SU-DHL-6 (cell line): ENCODE results near the gene FRMD1.

Experiments used
- H2AFZ ChIP-seq: fragments of 200-600 bp; sonication (generic); 2 replicates; pipeline ENCODE4 v1.6.1; 2014; ENCODE audit warnings: low read depth, mild to moderate bottlenecking, moderate library complexity, mixed read lengths, antibody characterized with exemption, low read length; ENCODE audit not compliant: severe bottlenecking
- H3F3A ChIP-seq: fragments of 200-600 bp; shearing (Covaris generic); 2 replicates; pipeline ENCODE4 v1.6.0; 2016; ENCODE audit warnings: antibody characterized with exemption, mild to moderate bottlenecking; ENCODE audit not compliant: insufficient read depth
- H3K27ac ChIP-seq: fragments of 200-600 bp; sonication (generic); 2 replicates; pipeline ENCODE4 v1.5.1; 2016; ENCODE audit warnings: low read depth, mild to moderate bottlenecking, low read length, moderate library complexity, mixed read lengths
- H3K27me3 ChIP-seq: fragments of 200-600 bp; sonication (generic), shearing (Covaris generic); 2 replicates; pipeline ENCODE4 v1.6.0; 2014; ENCODE audit warnings: mild to moderate bottlenecking, low read length
- H3K36me3 ChIP-seq: fragments of 200-600 bp; sonication (generic); 2 replicates; pipeline ENCODE4 v1.6.1; 2014; ENCODE audit warnings: mild to moderate bottlenecking, low read length, mixed read lengths
- H3K4me2 ChIP-seq: fragments of 300-600, 200-600 bp; shearing (Covaris generic), sonication (generic); 2 replicates; pipeline ENCODE4 v1.6.0; 2014; ENCODE audit warnings: low read length, low read depth, mild to moderate bottlenecking; ENCODE audit not compliant: poor library complexity, severe bottlenecking
- H3K4me3 ChIP-seq: fragments of 200-600 bp; sonication (generic); 2 replicates; pipeline ENCODE4 v1.5.1; 2014; ENCODE audit warnings: antibody characterized with exemption, low read length, mild to moderate bottlenecking, mixed read lengths; ENCODE audit not compliant: insufficient read depth, poor library complexity, severe bottlenecking
- H3K79me2 ChIP-seq: fragments of 200-600 bp; sonication (generic); 2 replicates; pipeline ENCODE4 v1.6.1; 2014; ENCODE audit warnings: mild to moderate bottlenecking, low read length, moderate library complexity; ENCODE audit not compliant: insufficient read depth
- H3K9ac ChIP-seq: fragments of 200-600 bp; sonication (generic); 2 replicates; pipeline ENCODE4 v1.7.0; 2014; ENCODE audit warnings: mild to moderate bottlenecking, low read length
- H3K9me2 ChIP-seq: fragments of 200-600 bp; sonication (generic); replicated peaks from 2 replicates; pipeline ENCODE4 v1.6.1; 2014; ENCODE audit warnings: low read length; ENCODE audit not compliant: insufficient read depth
- H3K9me3 ChIP-seq: fragments of 200-600 bp; sonication (generic); 2 replicates; pipeline ENCODE4 v1.6.1; 2014; ENCODE audit warnings: low read length, mixed read lengths; ENCODE audit not compliant: insufficient read depth
- H4K20me1 ChIP-seq: fragments of 200-600 bp; sonication (generic); 2 replicates; pipeline ENCODE4 v1.6.1; 2014; ENCODE audit warnings: low read depth, mild to moderate bottlenecking, antibody characterized with exemption, low read length, moderate library complexity, mixed read lengths
- EZH2phosphoT487 ChIP-seq: fragments of 200-600 bp; sonication (generic), shearing (Covaris generic); conservative IDR thresholded peaks from 2 replicates; pipeline ENCODE4 v1.6.1; 2018; ENCODE audit warnings: mild to moderate bottlenecking, antibody characterized with exemption, low read length, moderate library complexity, mixed read lengths
- TF ChIP-seq, protein P1 (sequence below): fragments of 200-600 bp; sonication (generic); IDR thresholded peaks from one replicate; pipeline ENCODE4 v1.5.1; 2017; ENCODE audit warnings: antibody characterized with exemption, mild to moderate bottlenecking, low read length, moderate library complexity; ENCODE audit not compliant: insufficient read depth, poor library complexity, severe bottlenecking

Gene FRMD1

DNA sequence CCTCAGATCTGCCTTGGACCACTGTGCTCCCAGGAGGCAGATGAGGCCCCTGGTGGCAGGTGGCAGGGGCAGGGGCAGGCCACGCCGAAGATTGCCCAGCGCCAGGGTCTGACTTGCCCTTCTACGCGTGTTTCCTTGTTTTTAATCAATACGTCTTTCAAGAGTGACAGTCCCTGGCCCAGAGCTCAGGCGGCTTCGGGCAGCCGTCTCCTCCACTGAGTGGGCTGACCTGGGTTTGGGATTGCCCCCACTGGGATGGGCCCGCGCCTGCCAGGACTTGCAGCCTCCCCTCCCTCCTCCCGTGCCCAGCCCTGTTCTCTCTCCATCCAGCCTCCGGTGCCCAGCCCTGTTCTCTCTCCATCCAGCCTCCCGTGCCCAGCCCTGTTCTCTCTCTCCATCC, 21.2 kb downstream of the FRMD1 start:
- Histone ChIP-seq H3F3A (no peaks in the 10 kb centered on the region), H3K36me3 (no peaks in the 10 kb centered on the region), H3K27me3 (no peaks in the 10 kb centered on the region), H3K4me3 (no peak overlapping the region), H3K9me3 (no peaks in the 10 kb centered on the region), H3K9ac (no peak overlapping the region), H3K4me2 (no peak overlapping the region), H4K20me1 (no peaks in the 10 kb centered on the region), H3K9me2 (no peaks in the 10 kb centered on the region), H3K79me2 (no peaks in the 10 kb centered on the region), H2AFZ (no peak overlapping the region), H3K27ac (no peak overlapping the region)
- TF ChIP-seq, protein P1, sequence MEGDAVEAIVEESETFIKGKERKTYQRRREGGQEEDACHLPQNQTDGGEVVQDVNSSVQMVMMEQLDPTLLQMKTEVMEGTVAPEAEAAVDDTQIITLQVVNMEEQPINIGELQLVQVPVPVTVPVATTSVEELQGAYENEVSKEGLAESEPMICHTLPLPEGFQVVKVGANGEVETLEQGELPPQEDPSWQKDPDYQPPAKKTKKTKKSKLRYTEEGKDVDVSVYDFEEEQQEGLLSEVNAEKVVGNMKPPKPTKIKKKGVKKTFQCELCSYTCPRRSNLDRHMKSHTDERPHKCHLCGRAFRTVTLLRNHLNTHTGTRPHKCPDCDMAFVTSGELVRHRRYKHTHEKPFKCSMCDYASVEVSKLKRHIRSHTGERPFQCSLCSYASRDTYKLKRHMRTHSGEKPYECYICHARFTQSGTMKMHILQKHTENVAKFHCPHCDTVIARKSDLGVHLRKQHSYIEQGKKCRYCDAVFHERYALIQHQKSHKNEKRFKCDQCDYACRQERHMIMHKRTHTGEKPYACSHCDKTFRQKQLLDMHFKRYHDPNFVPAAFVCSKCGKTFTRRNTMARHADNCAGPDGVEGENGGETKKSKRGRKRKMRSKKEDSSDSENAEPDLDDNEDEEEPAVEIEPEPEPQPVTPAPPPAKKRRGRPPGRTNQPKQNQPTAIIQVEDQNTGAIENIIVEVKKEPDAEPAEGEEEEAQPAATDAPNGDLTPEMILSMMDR = no peak
- no peak for TF ChIP-seq EZH2phosphoT487

DNA sequence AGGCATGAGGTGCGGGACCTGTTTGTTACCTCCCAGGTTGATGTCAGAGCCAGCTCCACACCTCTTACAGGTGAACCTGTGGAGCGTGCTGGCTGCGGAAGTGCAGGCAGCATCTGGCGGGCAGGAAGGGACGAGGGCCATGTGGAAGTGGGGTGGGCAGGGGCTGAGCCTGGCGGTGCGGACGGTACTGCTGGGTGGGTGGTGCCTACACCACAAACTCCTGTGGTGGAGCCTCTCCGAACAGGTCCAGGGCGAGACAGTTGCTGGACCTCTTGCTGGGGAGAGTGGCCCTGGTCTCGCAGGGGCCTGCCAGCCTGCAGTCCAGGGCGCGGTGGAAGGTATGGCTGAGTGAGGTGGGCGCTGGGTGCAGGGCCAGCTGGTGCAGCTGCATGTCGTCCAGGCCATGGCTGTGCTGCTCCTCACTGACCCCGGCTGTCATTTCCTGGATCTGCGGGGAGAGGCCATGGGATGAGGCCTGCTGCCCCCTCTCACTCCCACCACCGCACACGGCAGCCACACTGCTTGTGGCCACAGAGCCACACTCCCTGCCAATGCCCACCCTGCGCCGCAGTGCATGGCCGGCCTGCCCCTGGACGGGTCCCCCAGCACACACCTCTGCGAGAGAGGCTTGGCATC, 22.0 kb downstream of the FRMD1 start:
- Histone ChIP-seq H3K27ac (no peak overlapping the region), H3K9ac (no peak overlapping the region), H3K79me2 (no peaks in the 10 kb centered on the region), H3K4me3 (no peak overlapping the region), H4K20me1 (no peaks in the 10 kb centered on the region), H3K27me3 (no peaks in the 10 kb centered on the region), H3K9me2 (no peaks in the 10 kb centered on the region), H3F3A (no peaks in the 10 kb centered on the region), H2AFZ (no peak overlapping the region), H3K9me3 (no peaks in the 10 kb centered on the region), H3K4me2 (no peak overlapping the region), H3K36me3 (no peaks in the 10 kb centered on the region)
- no peak for TF ChIP-seq EZH2phosphoT487
- TF ChIP-seq, protein P1 = no peak

GRCh38 chr6:168055696-168056489, 23.1 kb downstream of the FRMD1 start:
- H2AFZ ChIP-seq = no peak overlapping the region
- H3K4me2 ChIP-seq = no peak overlapping the region
- no peaks in the 10 kb centered on the region for H3K79me2 ChIP-seq
- H4K20me1 ChIP-seq = no peaks in the 10 kb centered on the region
- H3F3A ChIP-seq = no peaks in the 10 kb centered on the region
- H3K27ac ChIP-seq = no peak overlapping the region
- no peaks in the 10 kb centered on the region for H3K36me3 ChIP-seq
- H3K27me3 ChIP-seq = no peaks in the 10 kb centered on the region
- H3K9me3 ChIP-seq = no peaks in the 10 kb centered on the region
- no peak overlapping the region for H3K9ac ChIP-seq
- TF ChIP-seq, protein P1 = no peak
- TF ChIP-seq EZH2phosphoT487 = no peak
- H3K9me2 ChIP-seq = no peaks in the 10 kb centered on the region
- H3K4me3 ChIP-seq = no peak overlapping the region
